ENCODE data around the gene AMPH.
A peak's percentile ranks its signal among the peaks of the same experiment; 100 is the strongest.

Gene AMPH

GRCh38 chr7:38492010-38492409 is 139.2 kb downstream of the AMPH start:
- Histone ChIP-seq H3K18ac (ENCODE audit: low read length) (no peak overlapping the region), H4K8ac (ENCODE audit: low read depth, low read length) (no peak overlapping the region), H3K4me3 (ENCODE audit: low read length) (no peak overlapping the region), H3K79me1 (ENCODE audit: low read length) (no peaks in the 10 kb centered on the region), H3K36me3 (ENCODE audit: control insufficient read depth, insufficient read depth, low read length) (no peaks in the 10 kb centered on the region), H2BK5ac (ENCODE audit: low read length) (no peak overlapping the region), H3K56ac (ENCODE audit: low read length) (no peak overlapping the region), H3K27ac (ENCODE audit: low read depth, low read length) (no peak overlapping the region), H3K79me2 (ENCODE audit: control insufficient read depth, insufficient read depth, low read length) (no peaks in the 10 kb centered on the region), H2AK5ac (ENCODE audit: low read length) (no peak overlapping the region), H4K5ac (ENCODE audit: low read length) (no peak overlapping the region), H2BK120ac (ENCODE audit: low read depth, low read length) (no peak overlapping the region), H3K4me2 (ENCODE audit: low read length) (no peak overlapping the region), H3K23ac (ENCODE audit: low read length) (no peak overlapping the region), H3K4ac (ENCODE audit: low read depth, low read length) (no peak overlapping the region), H3K27me3 (ENCODE audit: insufficient read depth, low read length, poor library complexity) (no peaks in the 10 kb centered on the region), H2BK15ac (replicated peaks; ENCODE audit: low read depth) (no peak overlapping the region), H3K4me1 (ENCODE audit: control insufficient read depth, low read depth, low read length) (no peaks in the 10 kb centered on the region), H3K9ac (ENCODE audit: low read length) (no peak overlapping the region)
- peak; percentile 69 for DNase-seq
- no CpG with 5 or more reads among the region's 2 CpGs for WGBS (ENCODE audit: extremely low coverage, insufficient coverage, low lambda C conversion rate)

GRCh38 chr7:38482521-38482920 is 148.7 kb downstream of the AMPH start:
- Histone ChIP-seq H3K27me3 (ENCODE audit: insufficient read depth, low read length, poor library complexity) (no peaks in the 10 kb centered on the region), H3K79me2 (ENCODE audit: control insufficient read depth, insufficient read depth, low read length) (no peaks in the 10 kb centered on the region), H4K8ac (ENCODE audit: low read depth, low read length) (no peak overlapping the region), H3K4ac (ENCODE audit: low read depth, low read length) (no peak overlapping the region), H3K36me3 (ENCODE audit: control insufficient read depth, insufficient read depth, low read length) (no peaks in the 10 kb centered on the region), H2BK15ac (replicated peaks; ENCODE audit: low read depth) (no peak overlapping the region), H3K9ac (ENCODE audit: low read length) (no peak overlapping the region), H3K18ac (ENCODE audit: low read length) (no peak overlapping the region), H3K4me1 (ENCODE audit: control insufficient read depth, low read depth, low read length) (no peaks in the 10 kb centered on the region), H3K56ac (ENCODE audit: low read length) (no peak overlapping the region), H2BK120ac (ENCODE audit: low read depth, low read length) (no peak overlapping the region), H4K5ac (ENCODE audit: low read length) (no peak overlapping the region), H3K4me2 (ENCODE audit: low read length) (no peak overlapping the region), H3K27ac (ENCODE audit: low read depth, low read length) (no peak overlapping the region), H3K23ac (ENCODE audit: low read length) (no peak overlapping the region), H3K4me3 (ENCODE audit: low read length) (no peak overlapping the region), H2AK5ac (ENCODE audit: low read length) (no peak overlapping the region), H2BK5ac (ENCODE audit: low read length) (no peak overlapping the region), H3K79me1 (ENCODE audit: low read length) (no peaks in the 10 kb centered on the region)
- DNase-seq, result no peak
- WGBS (ENCODE audit: extremely low coverage, insufficient coverage, low lambda C conversion rate), result no CpG with 5 or more reads among the region's 1 CpG

- H2BK5ac ChIP-seq (ENCODE audit: low read length), result no peak overlapping the region
- H3K56ac ChIP-seq (ENCODE audit: low read length), result no peak overlapping the region
- no peak overlapping the region for H3K18ac ChIP-seq (ENCODE audit: low read length)
- no peak overlapping the region for H3K4me3 ChIP-seq (ENCODE audit: low read length)
- no CpG with 5 or more reads among the region's 2 CpGs for WGBS (ENCODE audit: extremely low coverage, insufficient coverage, low lambda C conversion rate)
- H3K4me2 ChIP-seq (ENCODE audit: low read length), result no peak overlapping the region
- H3K23ac ChIP-seq (ENCODE audit: low read length), result no peak overlapping the region
- no peak overlapping the region for H2AK5ac ChIP-seq (ENCODE audit: low read length)
- no peak for DNase-seq
- no peaks in the 10 kb centered on the region for H3K79me2 ChIP-seq (ENCODE audit: control insufficient read depth, insufficient read depth, low read length)
- H3K27me3 ChIP-seq (ENCODE audit: insufficient read depth, low read length, poor library complexity), result no peaks in the 10 kb centered on the region
- H3K9ac ChIP-seq (ENCODE audit: low read length), result no peak overlapping the region
- H3K27ac ChIP-seq (ENCODE audit: low read depth, low read length), result no peak overlapping the region
- no peak overlapping the region for H2BK120ac ChIP-seq (ENCODE audit: low read depth, low read length)
- H4K5ac ChIP-seq (ENCODE audit: low read length), result no peak overlapping the region
- H4K8ac ChIP-seq (ENCODE audit: low read depth, low read length), result no peak overlapping the region
- H2BK15ac ChIP-seq (replicated peaks; ENCODE audit: low read depth), result no peak overlapping the region
- H3K79me1 ChIP-seq (ENCODE audit: low read length), result no peaks in the 10 kb centered on the region
- H3K4ac ChIP-seq (ENCODE audit: low read depth, low read length), result no peak overlapping the region
- H3K36me3 ChIP-seq (ENCODE audit: control insufficient read depth, insufficient read depth, low read length), result no peaks in the 10 kb centered on the region
- no peaks in the 10 kb centered on the region for H3K4me1 ChIP-seq (ENCODE audit: control insufficient read depth, low read depth, low read length)
These were observed 149.8 kb downstream of the AMPH start for GRCh38 chr7:38481401-38481800.

- no peak for DNase-seq
- Histone ChIP-seq H3K79me1 (ENCODE audit: low read length) (no peaks in the 10 kb centered on the region), H3K4me2 (ENCODE audit: low read length) (no peak overlapping the region), H3K4me1 (ENCODE audit: control insufficient read depth, low read depth, low read length) (no peaks in the 10 kb centered on the region), H3K23ac (ENCODE audit: low read length) (no peak overlapping the region), H2BK5ac (ENCODE audit: low read length) (no peak overlapping the region), H3K27ac (ENCODE audit: low read depth, low read length) (no peak overlapping the region), H2BK15ac (replicated peaks; ENCODE audit: low read depth) (no peak overlapping the region), H3K4ac (ENCODE audit: low read depth, low read length) (no peak overlapping the region), H2AK5ac (ENCODE audit: low read length) (no peak overlapping the region), H3K9ac (ENCODE audit: low read length) (no peak overlapping the region), H3K56ac (ENCODE audit: low read length) (no peak overlapping the region), H3K4me3 (ENCODE audit: low read length) (no peak overlapping the region), H2BK120ac (ENCODE audit: low read depth, low read length) (no peak overlapping the region), H4K8ac (ENCODE audit: low read depth, low read length) (no peak overlapping the region), H3K27me3 (ENCODE audit: insufficient read depth, low read length, poor library complexity) (no peaks in the 10 kb centered on the region), H3K79me2 (ENCODE audit: control insufficient read depth, insufficient read depth, low read length) (no peaks in the 10 kb centered on the region), H4K5ac (ENCODE audit: low read length) (no peak overlapping the region), H3K18ac (ENCODE audit: low read length) (no peak overlapping the region), H3K36me3 (ENCODE audit: control insufficient read depth, insufficient read depth, low read length) (no peaks in the 10 kb centered on the region)
- WGBS (ENCODE audit: extremely low coverage, insufficient coverage, low lambda C conversion rate), result no CpG with 5 or more reads among the region's 3 CpGs
These were observed 152.8 kb downstream of the AMPH start for GRCh38 chr7:38478404-38478803.

- no peak for DNase-seq
- Histone ChIP-seq H3K27ac (ENCODE audit: low read depth, low read length) (no peak overlapping the region), H3K4me1 (ENCODE audit: control insufficient read depth, low read depth, low read length) (no peaks in the 10 kb centered on the region), H3K4me2 (ENCODE audit: low read length) (no peak overlapping the region), H2BK5ac (ENCODE audit: low read length) (no peak overlapping the region), H2BK120ac (ENCODE audit: low read depth, low read length) (no peak overlapping the region), H4K5ac (ENCODE audit: low read length) (no peak overlapping the region), H3K36me3 (ENCODE audit: control insufficient read depth, insufficient read depth, low read length) (no peaks in the 10 kb centered on the region), H3K56ac (ENCODE audit: low read length) (no peak overlapping the region), H3K4ac (ENCODE audit: low read depth, low read length) (no peak overlapping the region), H3K4me3 (ENCODE audit: low read length) (no peak overlapping the region), H3K18ac (ENCODE audit: low read length) (no peak overlapping the region), H3K79me2 (ENCODE audit: control insufficient read depth, insufficient read depth, low read length) (no peaks in the 10 kb centered on the region), H3K27me3 (ENCODE audit: insufficient read depth, low read length, poor library complexity) (no peaks in the 10 kb centered on the region), H2AK5ac (ENCODE audit: low read length) (no peak overlapping the region), H3K9ac (ENCODE audit: low read length) (no peak overlapping the region), H3K23ac (ENCODE audit: low read length) (no peak overlapping the region), H2BK15ac (replicated peaks; ENCODE audit: low read depth) (no peak overlapping the region), H3K79me1 (ENCODE audit: low read length) (no peaks in the 10 kb centered on the region), H4K8ac (ENCODE audit: low read depth, low read length) (no peak overlapping the region)
- WGBS (ENCODE audit: extremely low coverage, insufficient coverage, low lambda C conversion rate), result no CpG with 5 or more reads among the region's 1 CpG
These were observed 153.8 kb downstream of the AMPH start for GRCh38 chr7:38477333-38477732.

GRCh38 chr7:38476764-38477163 is 154.4 kb downstream of the AMPH start:
- Histone ChIP-seq H3K4me3 (ENCODE audit: low read length) (no peak overlapping the region), H3K23ac (ENCODE audit: low read length) (no peak overlapping the region), H3K4me2 (ENCODE audit: low read length) (no peak overlapping the region), H3K79me1 (ENCODE audit: low read length) (no peaks in the 10 kb centered on the region), H2BK5ac (ENCODE audit: low read length) (no peak overlapping the region), H3K4me1 (ENCODE audit: control insufficient read depth, low read depth, low read length) (no peaks in the 10 kb centered on the region), H2BK120ac (ENCODE audit: low read depth, low read length) (no peak overlapping the region), H3K4ac (ENCODE audit: low read depth, low read length) (no peak overlapping the region), H3K56ac (ENCODE audit: low read length) (no peak overlapping the region), H4K5ac (ENCODE audit: low read length) (no peak overlapping the region), H3K79me2 (ENCODE audit: control insufficient read depth, insufficient read depth, low read length) (no peaks in the 10 kb centered on the region), H3K27ac (ENCODE audit: low read depth, low read length) (no peak overlapping the region), H3K36me3 (ENCODE audit: control insufficient read depth, insufficient read depth, low read length) (no peaks in the 10 kb centered on the region), H3K18ac (ENCODE audit: low read length) (no peak overlapping the region), H2BK15ac (replicated peaks; ENCODE audit: low read depth) (no peak overlapping the region), H2AK5ac (ENCODE audit: low read length) (no peak overlapping the region), H3K9ac (ENCODE audit: low read length) (no peak overlapping the region), H4K8ac (ENCODE audit: low read depth, low read length) (no peak overlapping the region), H3K27me3 (ENCODE audit: insufficient read depth, low read length, poor library complexity) (no peaks in the 10 kb centered on the region)
- WGBS (ENCODE audit: extremely low coverage, insufficient coverage, low lambda C conversion rate), result no CpG with 5 or more reads among the region's 6 CpGs
- DNase-seq, result peak; percentile 2

Measured in mesendoderm (in vitro differentiated cells).